ENCODE measurements around the gene WNT3A. TPM values are rescaled to one million over a fixed set of nuclear protein-coding genes. Genes with fewer than 3 reads are reported as not detected.
A peak's percentile ranks its signal among the peaks of the same experiment; 100 is the strongest.

The WNT3A gene
- polyA plus RNA-seq, 1 experiment, result not detected

DNA sequence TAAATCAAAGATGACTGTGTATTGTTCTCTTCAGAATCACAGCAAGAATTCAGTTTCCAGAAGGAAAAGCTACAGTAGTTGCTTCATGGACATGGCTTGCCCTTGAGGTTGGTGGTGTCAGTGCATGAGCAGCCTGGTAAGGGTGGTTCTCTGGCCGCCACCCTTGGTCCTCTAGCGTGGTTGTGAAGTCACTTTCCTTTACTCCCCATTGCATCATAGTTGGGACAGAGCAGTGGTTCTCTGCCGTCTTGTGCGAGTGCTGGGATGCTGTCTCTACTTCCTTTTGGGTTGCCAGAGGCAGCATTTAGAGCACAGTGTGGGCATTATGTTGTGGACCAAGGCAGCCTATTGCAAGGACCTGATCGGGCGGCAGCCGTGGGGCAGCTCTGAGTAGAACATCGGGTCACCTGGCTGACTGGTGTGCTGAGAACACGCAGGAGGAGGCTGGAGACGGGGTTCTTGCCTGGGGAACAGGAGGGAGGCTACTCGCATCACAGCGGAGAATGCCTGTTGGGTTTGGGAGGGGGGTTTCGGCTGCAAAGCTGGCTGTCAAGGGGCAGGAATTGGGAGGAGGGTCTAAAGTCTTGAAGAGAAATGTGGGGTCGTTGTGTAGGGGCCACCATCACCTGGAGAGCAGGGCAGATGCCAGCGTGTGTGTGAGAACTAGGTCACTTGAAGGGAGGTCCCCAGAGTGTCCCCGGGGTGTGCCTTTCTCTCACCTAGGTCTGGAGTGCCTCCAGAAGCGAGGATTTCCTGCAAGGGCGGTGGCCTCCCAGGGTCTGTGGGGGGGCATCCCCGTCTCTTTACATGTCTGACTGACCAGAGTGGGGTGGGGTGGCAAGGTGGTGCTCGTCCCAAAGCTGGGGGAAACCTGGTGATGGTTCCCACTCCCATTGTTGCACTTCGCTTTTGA lies 82.0 kb downstream of the WNT3A start:
- CTCF ChIA-PET, result no interaction called here
- POLR2A ChIA-PET, result no interaction called here
- H3K4me3 ChIP-seq (ENCODE audit: low read depth, low read length), result no peak overlapping the region
- H3K9me3 ChIP-seq (ENCODE audit: control insufficient read depth, insufficient read depth, low read length), result peaks cover 11% of the 10 kb centered on the region
- TF ChIP-seq CTCF (IDR thresholded peaks at IDR 0.05; ENCODE audit: low read depth, low read length), result no peak
- H3K27ac ChIP-seq (ENCODE audit: low read depth, low read length), result no peak overlapping the region
- no peaks in the 10 kb centered on the region for H3K27me3 ChIP-seq (ENCODE audit: control insufficient read depth, insufficient read depth, low read length)
- DNase-seq (ENCODE audit: low read depth, low spot score), result no peak

DNA sequence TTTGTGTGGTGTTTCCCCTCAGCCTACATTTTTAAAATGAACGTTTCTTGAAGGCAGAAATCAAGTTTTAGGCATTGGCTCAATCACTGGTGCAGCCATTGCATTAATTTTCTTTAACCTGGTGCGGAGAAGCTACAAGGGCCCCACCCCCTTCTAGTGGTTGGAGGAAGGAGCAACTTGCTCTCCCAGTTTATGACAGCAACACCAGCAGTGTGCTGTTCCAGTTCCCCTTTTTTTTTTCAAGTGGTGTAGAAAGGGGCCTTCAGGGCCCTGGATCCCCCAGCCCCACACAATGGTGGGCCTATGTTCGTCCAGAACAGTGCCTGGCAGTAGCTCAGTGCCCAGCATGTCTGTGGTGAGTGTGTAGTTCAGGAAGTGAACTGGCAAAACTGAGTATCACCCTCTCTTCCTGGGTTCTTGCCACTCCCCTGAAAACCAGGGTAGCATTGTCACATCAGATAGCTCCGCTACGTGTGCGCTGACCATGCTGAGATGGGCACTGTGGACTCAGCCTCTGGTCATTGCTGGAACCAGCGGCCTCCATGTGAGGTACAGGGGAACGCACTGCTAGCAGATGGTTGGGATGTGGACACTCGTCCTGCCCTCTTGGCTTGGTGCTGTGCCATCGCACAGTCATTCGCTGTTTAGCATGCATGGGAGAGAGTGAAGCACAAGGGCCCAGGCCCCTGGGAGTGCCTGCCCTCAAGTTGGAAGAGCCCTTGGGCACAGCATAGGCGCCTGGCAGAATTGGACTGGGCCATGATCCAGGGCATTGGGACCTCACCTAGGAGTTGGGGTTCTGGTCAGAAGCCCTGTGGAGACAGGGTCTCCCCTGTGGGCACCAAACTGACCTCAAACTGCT lies 83.0 kb downstream of the WNT3A start:
- Histone ChIP-seq H3K4me3 (ENCODE audit: low read depth, low read length) (no peak overlapping the region), H3K27ac (ENCODE audit: low read depth, low read length) (peak overlapping the region; percentile 31), H3K27me3 (ENCODE audit: control insufficient read depth, insufficient read depth, low read length) (no peaks in the 10 kb centered on the region), H3K9me3 (ENCODE audit: control insufficient read depth, insufficient read depth, low read length) (peaks cover 20% of the 10 kb centered on the region)
- CTCF ChIA-PET, result no interaction called here
- DNase-seq (ENCODE audit: low read depth, low spot score), result no peak
- TF ChIP-seq CTCF (IDR thresholded peaks at IDR 0.05; ENCODE audit: low read depth, low read length), result no peak
- POLR2A ChIA-PET, result interaction anchor here (0.7 kb wide), 1 partner anchor 296 kb away, joined by 5 read pairs; no protein-coding TSS in a partner anchor

DNA sequence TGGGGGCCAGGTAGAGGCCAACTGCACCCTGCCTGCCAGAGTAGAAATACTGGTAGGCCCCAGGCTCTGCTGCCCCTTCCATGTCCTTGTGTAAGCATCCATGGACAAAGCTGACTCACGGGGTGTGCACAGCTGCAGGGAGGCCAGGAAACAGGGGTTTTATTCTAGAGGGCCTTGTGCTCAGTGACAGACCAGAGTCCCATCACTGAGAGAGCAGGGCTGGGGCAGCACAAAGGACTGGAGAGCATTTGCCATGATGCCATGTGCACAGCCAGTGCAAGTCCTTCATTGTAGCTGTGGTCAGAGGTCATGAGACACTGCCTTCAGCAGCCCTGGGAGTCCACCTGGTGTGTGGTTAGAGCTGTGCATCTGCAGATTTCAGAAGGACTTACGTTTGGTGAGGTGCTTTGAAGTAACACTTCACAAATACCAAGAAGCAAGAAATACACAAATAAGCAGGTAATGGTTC lies 83.8 kb downstream of the WNT3A start:
- H3K27me3 ChIP-seq (ENCODE audit: control insufficient read depth, insufficient read depth, low read length), result no peaks in the 10 kb centered on the region
- ChIA-PET CTCF (interaction anchor here (0.9 to 1.1 kb wide), 2 partner anchors 40 to 328 kb away, joined by 3 to 5 read pairs; no protein-coding TSS in a partner anchor), POLR2A (interaction anchor here (0.7 to 1.0 kb wide), 3 partner anchors 8 to 296 kb away, joined by 3 to 6 read pairs (median 5); no protein-coding TSS in a partner anchor)
- no peak for TF ChIP-seq CTCF (IDR thresholded peaks at IDR 0.05; ENCODE audit: low read depth, low read length)
- H3K4me3 ChIP-seq (ENCODE audit: low read depth, low read length), result no peak overlapping the region
- H3K27ac ChIP-seq (ENCODE audit: low read depth, low read length), result no peak overlapping the region
- H3K9me3 ChIP-seq (ENCODE audit: control insufficient read depth, insufficient read depth, low read length), result peaks cover 24% of the 10 kb centered on the region
- no peak for DNase-seq (ENCODE audit: low read depth, low spot score)

DNA sequence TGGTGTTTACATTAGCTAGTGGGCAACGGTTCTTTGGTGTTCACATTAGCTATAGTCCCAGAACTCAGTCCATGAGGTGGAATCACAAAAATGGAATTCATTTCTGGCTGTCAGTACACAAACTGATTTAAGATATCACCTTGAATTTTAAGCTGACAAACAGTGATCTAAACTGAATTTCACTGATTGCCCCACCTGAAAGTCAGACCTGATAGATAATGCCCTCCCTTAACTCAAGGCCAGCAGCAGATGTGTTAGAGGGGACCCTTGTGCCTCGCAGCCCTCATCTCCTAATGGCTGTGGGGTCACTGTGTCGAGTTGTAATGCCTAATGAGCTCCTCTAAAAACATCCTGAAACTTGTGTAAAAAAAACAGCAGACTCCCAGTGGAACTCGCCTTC lies 84.3 kb downstream of the WNT3A start:
- ChIA-PET POLR2A (interaction anchor here (0.8 to 1.0 kb wide), 2 partner anchors 9 to 15 kb away, joined by 3 to 6 read pairs; no protein-coding TSS in a partner anchor), CTCF (interaction anchor here (0.6 to 1.1 kb wide), 3 partner anchors 39 to 338 kb away, joined by 3 to 5 read pairs (median 3); no protein-coding TSS in a partner anchor)
- no peak overlapping the region for H3K27ac ChIP-seq (ENCODE audit: low read depth, low read length)
- no peak overlapping the region for H3K4me3 ChIP-seq (ENCODE audit: low read depth, low read length)
- no peak for DNase-seq (ENCODE audit: low read depth, low spot score)
- H3K9me3 ChIP-seq (ENCODE audit: control insufficient read depth, insufficient read depth, low read length), result peaks cover 24% of the 10 kb centered on the region
- H3K27me3 ChIP-seq (ENCODE audit: control insufficient read depth, insufficient read depth, low read length), result no peaks in the 10 kb centered on the region
- TF ChIP-seq CTCF (IDR thresholded peaks at IDR 0.05; ENCODE audit: low read depth, low read length), result no peak

All from AG04450 (cell line).